Stimulated activated CD8-positive, alpha-beta memory T cell treated with anti-CD3 and anti-CD28 coated beads, Interleukin-4, amount 100 ng/mL, for 48 hours (primary cell): ENCODE measurements around the gene COQ3.

Experiments
- DNase-seq: peaks from one replicate; pipeline ENCODE4 v3.0.0-alpha.2; 2020

The COQ3 gene, protein sequence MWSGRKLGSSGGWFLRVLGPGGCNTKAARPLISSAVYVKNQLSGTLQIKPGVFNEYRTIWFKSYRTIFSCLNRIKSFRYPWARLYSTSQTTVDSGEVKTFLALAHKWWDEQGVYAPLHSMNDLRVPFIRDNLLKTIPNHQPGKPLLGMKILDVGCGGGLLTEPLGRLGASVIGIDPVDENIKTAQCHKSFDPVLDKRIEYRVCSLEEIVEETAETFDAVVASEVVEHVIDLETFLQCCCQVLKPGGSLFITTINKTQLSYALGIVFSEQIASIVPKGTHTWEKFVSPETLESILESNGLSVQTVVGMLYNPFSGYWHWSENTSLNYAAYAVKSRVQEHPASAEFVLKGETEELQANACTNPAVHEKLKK

DNA sequence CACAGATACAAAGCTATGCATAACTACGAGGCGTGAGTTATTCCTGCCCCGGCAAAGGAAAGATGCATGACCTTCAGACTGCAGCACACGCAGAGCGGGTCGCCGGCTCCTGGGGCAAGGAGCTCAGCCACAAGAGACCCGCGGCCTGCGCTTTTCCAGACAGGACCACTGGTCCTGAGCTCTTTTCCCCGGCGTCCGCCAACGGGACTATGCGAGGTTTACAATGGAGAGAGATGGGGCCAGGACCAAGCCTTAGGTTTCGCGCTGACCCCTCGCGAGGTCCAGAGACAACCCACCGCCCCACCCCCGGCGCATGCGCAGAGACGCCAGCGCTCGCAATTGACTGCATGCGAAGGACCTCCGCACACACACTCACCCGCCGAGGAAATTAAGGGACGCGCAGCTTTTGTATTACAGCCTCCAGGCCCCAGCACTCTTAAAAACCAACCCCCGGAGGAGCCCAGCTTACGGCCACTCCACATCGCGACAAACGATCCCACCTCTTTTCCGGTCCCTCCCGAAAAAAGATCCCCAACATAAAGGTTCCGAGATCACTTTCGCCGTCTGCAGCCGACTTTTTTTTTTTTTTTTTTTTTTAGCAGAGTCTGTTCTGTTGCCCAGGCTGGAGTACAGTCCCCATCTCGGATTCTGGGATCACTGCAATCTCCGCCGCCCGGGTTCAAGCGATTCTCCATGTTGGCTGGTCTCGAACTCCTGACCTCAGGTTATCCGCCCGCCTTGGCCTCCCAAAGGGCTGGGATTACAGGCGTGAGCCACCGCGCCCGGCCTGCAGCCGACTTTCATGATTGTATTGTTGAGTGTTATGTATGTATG, at the start of gene COQ3:
Gene COQ3, minus strand, starts transcription at position 498 of the 834 bp plus-strand sequence. Its CDS starts 16 bp downstream, at position 482.
- peak; percentile 81 for DNase-seq

DNA sequence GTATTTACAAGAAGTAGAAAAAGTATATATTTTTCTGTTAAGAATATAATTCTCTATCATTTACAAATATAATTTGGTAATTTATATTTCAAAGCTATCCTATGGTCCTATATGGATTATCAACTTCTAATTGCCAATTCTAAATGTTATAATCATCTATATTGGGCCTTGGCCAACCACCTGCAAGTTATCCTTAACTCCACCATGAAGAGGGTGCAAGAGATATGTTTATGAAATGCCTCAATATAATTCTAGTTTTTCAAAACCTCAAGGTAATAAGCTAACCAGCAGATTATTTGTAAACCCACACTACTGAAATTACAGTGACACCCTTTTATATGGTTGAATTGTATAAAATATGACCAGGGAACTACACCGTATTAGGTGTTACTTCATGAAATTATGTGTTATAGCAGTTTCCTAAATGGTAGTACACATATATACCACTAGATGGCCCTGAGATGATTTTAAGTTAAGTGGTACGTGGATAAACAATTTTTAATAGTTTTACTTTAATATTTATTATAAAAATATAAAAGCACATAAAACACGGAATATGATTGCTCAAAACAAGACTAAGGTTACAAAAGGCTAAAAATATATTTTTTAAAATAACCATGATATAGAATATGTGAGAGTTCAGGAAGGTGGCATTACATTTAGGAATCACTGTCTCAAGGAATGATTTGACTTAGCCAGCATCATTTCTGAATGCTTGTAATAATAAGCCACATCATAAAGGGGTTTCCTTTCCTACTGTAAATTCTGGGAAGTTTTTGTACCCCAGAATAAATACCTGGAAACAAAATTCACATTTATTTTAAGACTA, 40.9 kb upstream of the COQ3 start:
- DNase-seq, result no peak

DNA sequence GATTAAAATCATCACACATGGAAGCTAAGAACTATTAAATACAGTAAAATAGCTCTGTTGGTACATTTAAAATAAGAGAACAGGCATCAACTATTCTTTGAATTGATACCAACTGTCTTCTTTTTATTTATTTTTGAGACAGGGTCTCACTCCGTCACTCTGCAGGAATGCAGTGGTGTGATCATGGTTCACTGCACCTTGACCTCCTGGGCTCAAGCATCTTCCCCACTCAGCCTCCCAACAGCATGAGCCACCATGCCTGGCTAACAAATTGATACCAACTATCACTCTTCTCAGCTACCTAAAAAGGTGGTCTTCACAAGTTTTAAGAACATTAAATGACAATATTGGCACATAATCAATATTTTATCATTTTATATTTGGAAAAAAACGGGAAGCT, 38.9 kb upstream of the COQ3 start:
- no peak for DNase-seq

DNA sequence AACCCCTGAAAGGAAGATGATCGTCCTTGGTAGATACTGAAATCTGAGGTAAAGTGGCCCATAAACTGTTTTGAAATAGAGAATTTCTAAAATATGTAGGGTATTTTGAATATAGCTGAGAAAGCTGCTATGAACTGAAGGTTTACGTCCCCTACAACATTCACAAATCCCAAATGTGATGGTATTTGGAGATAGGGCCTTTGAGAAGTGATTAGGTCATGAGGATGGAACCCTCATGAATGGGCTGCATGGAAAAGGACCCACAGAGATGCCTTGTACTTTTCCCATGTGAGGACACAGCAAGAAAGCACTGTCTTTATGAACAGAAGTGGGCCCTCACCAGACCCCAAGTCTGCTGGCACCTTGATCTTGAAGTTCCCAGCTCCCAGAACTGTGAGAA, 37.9 kb upstream of the COQ3 start:
- no peak for DNase-seq

DNA sequence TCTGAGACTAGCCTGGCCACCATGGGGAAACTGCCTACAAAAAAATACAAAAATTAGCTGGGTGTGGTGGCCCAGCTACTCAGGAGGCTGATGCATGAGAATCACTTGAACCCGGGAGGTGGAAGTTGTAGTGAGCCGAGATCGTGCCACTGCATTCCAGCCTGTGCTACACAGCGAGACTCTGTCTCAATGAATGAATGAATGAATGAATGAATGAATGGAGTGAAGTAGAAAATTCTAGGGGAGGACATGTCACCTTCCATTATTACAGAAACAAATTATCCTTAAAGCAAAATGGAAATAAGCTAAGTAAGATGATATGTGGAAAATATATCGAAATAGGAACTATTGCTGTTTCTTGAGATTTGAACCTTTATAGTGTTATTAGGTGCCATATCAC, 34.0 kb upstream of the COQ3 start:
- no peak for DNase-seq

DNA sequence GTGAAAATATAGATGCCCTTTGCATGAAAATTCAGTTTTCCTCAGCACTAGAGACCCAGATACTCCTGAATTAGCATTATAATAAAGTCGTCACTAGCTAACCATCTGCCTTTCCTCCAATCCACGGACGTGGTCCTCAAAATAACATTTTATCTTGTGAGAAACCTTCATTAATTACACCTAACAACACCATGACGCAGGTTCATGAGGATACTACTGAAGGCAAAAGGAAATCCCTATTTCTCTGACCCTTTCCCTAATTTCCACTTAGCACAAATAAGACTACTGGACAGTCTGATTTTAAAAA, 32.4 kb upstream of the COQ3 start:
- DNase-seq, result no peak

DNA sequence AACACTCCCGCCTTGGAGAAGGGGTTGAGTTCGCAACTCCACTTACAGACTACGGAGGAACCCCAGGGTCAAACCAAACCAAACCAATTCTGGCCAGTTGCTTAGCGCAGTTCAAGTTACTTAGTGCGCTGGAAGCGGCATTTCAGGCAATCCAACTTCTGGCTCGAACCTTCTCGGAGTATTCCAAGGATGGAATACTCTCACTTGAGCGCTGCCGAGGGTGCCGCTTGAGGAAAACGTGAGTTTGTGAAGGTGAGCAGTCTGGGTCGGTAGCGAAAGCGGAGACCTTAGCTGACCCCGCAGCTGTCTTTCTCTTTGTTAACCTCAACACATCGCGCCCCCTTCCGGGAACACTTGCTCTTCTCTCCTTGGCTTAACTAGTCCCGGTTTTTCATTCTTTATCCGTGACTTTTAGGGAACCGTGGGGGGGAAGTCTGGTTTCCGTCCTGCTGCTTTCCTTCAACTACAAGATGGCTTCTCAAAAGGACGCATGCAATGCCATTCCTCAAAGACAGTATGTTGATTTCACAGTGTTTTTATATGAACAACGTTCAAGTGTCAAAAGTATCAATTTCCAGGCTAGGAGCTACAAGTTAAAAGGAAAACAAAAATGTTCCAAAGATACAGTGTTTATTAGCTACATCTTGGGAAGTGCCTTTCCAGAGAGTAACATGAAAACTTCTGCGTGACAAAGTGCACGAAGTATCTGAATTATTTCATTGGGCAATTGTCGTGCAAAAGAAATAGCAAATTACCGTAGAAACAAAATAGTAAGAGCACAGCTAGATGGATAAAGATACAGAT, 31.9 kb upstream of the COQ3 start:
- DNase-seq, result peak; percentile 78

DNA sequence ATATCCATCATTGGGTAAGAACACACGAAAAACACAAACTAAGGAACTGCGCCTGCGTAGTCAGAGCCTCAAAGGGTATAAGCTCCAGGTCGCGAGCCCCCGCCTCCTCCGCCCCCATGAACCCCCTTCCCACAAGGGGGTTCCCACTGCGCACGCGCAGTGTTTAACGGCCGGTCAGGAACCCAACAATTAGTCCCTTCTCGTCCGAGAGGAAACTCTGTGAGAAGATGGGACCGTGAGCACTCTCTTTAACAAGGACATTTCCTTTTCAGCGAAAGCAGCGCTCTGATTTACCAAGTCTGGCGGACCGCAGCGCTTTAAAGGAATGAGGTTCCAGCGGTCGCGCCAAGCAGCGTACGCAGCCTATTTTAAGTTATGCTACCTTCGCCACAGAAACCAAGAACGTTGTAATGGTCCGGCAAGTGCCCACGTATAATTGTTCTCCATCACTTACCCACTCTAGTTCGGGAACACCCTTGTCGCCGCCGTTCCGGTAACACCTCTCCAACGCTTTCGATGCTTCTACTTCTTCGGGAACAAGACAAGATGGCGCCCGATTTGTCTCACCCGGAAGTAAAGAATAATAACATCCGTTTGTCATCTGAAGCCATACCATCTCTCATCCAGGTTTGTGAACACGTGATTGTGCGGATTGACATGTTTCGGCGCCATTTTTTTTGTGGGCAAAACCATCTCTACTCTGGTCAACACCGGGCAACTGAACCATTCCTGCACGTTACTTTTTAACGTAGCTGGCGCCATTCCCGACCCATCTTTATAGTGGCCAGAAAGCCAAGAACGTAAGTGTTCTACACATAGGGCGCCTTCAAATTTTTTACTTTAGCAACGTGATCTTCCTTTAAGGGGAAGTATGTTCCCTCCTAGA, 31.0 kb upstream of the COQ3 start, which contains the start of gene PNISR:
Gene PNISR, minus strand, starts transcription at position 548 of the 886 bp plus-strand sequence. CDS start 10,649 bp downstream, outside the sequence.
- peak; percentile 87 for DNase-seq

DNA sequence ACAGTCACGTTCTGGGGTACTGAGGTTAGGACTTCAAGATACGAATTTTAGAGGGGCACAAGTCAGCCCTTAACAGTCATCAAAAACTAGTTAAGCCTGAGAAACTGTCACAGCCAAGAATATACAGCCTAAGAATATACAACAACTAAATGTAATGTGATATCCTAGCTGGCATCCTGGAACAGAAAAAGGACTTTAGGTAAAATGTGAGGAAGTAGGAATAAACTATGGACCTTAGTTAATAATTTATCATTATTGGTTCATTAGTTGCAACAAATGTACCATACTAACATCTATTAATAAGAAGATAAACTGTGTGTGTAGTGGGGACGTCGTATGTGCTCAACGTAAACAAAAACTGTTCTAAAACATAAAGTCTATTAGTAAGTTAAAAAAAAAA, 30.0 kb upstream of the COQ3 start:
- no peak for DNase-seq

DNA sequence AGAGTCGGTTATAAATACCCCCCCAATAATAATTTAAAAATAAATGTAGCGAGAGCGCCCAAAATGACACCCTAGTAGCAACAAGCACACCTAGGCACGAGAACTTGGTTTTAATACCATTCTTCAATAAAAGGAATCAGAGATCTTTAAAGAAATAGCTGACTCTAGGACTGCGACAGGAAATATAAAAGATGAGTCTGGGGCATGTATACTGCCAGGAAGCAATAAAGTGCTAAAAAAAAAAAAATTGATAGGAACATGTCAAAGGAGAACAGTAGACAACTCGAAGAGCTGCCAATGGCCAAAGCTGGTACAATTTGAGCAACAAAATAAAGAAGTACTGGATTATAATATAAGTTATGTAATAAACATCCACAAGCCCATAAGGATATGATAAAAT, 28.9 kb upstream of the COQ3 start:
- DNase-seq, result no peak

DNA sequence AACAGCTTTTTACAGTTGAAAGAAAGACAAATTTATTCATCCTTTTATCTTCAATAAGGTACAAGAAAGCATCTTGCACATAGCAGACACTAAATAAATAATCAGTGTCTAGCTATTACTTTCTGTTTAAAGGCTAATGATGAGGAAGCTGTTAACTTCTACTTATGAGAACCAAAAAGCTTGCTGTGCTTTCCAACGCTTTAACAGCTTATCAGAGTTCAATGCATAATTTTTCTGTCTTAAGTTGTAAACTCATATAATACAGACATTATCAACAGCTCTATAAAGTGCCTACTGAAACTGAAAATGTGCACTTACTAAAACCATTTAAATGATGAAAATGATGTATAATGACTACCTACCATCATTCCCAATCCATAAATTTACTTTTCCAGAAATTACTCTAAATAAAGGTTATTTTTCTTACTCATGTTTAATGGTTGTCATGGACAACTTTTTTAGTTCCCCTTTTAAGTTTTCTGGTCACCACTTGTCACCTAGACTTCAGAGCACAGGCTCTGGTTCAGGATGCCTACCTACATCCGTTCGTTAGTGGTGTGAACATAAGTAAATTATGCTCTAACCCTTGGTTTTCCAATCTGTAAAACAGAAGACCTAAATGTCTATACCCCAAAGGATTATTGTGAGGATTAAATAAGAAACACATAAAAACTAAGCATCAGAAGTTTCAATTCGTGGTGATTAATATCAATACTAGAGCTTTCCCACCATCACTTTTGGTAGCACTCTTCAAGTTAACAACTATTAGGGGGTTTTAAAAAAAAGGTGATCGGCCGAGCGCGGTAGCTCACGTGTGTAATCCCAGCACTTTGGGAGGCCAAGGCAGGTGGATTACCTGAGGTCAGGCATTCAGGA, 23.1 kb upstream of the COQ3 start:
- no peak for DNase-seq

DNA sequence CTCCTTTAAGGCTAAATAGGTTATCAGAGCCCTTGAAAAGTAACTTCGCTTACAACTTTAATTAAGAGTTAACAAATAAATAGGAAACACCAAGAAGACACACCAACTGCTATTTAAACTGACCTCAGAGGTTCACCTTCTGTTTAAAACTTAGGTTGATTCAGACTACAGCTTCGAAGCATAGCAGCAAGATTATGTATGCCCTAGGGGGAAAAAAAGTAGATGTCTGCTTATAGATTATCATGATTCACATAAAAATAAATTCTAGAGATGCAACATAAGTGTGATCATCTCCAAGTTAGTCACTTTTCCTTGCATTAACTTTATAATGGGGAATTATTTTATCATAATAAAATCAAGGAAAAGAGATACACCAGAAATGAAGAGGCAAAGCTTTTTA, 22.2 kb upstream of the COQ3 start:
- DNase-seq, result no peak

DNA sequence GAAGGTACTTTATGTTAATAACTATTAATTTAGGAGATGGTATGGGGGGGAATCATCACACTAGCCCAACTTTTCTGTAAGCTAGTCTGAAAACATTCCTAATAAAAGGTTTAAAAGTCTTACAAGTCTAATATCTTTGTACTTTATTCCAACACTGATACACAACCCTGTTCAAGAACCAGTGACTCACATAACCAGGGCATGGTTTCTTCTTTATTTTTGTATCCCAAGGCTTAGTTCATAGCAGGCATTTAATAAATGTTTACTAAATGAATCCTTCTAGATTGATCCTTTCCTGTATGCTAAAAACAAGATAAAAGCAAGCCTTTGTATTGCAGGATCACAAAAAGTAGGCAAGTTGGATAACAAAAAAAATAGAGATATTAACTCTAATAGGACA, 21.5 kb upstream of the COQ3 start:
- DNase-seq, result no peak

DNA sequence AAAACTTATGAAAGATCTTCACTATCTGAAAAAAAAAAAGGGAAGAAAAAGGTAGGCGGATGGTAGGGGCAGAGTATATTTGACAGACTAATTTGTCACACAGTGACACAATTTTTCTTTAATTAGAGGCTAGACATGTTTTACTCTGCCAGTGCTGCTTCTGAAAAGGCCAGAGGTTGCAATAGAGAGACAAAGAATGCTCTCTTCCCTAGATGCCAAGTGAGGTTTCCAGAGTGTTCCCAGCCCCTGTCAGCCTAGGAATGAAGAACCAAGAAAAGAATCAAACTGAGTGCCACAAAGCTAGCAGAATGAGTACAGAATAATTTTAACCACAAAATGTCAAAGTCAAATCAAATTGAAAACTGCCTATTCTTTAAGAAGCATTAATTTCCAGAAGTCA, 18.1 kb upstream of the COQ3 start:
- DNase-seq, result no peak

DNA sequence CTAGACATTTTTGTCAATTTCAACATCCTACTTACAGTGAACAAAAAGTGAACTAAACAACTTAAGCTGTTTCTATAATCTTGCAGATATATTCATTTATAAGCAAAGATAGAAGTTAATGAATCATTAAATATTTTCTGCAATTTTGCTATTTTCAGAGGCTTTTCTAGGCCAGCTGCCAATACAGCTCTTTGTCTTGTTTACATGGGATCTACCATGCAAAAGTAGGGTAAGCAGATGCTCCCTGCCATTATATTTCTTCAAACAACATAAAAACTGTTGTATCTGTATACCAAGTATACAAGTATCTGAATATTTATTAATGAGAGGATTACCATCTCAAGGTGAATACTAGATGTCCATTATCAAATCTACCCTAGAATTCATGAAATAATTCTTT, 15.7 kb upstream of the COQ3 start:
- DNase-seq, result no peak

DNA sequence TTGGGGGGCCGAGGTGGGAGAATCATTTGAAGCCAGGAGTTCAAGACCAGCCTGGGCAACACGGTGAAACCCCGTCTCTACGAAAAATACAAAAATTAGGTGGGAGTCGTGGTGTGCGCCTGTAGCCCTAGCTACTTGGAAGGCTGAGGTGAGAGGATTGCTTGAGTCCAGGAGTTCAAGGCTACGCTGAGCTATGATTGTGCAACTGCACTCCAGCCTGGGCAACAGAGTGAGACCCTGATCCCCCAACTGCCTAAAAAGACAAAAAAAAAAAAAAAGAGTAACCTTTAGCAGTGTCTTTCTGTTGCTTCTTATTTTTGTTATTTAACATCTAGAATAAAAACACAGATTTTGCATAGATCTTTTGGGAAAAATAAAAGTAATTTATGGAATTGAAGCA, 13.1 kb upstream of the COQ3 start:
- DNase-seq, result no peak

DNA sequence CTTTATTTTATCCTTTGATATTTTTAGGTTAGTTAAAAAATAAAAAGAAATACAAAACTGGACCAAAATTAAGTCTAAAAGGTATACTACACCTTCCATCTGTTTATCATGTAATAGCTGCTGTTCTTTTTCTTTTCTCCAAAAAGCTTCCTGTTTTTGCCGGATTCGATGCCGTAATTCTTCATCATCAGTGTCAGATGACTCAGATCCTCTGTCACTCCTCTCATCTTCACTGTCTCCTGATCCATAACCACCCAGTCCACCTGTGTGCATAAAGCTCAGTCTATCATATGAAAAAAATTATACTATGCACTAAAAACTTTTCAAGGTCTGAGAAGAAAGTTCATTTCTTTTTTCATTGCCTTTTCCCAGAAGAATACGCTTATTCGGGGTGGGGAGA, 8.5 kb upstream of the COQ3 start:
- DNase-seq, result no peak

DNA sequence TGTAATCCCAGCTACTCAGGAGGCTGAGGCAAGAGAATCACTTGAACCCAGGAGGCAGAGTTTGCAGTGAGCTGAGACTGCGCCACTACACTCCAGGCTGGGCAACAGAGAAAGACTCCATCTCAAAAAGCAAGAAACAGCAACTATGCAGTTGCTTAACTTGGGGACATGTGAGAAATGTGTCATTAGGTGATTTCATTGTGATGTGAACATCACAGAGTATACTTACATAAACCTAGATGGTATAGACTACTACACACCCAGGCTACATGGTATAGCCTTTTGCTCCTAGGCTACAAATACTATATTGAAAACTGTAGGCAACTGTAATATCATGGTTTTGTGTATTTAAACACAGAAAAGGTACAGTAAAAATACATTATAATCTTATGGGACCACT, 3.3 kb upstream of the COQ3 start:
- DNase-seq, result no peak

DNA sequence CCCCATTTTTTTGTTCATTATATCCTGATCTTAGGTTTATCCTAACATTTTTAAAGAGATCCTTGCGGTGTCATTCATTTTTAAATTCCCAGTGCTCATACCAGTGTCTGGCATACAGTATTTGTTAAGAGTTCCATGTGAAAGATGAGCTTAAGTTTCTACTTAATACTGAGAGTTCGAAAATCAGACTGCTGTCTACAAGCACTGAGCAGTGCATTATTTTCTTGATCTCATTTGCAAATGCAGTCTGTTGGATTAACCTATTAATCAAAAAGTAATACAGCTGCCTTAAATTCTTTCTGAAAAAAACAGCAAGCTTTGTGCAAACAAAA, 663 bp downstream of the COQ3 start:
- no peak for DNase-seq

DNA sequence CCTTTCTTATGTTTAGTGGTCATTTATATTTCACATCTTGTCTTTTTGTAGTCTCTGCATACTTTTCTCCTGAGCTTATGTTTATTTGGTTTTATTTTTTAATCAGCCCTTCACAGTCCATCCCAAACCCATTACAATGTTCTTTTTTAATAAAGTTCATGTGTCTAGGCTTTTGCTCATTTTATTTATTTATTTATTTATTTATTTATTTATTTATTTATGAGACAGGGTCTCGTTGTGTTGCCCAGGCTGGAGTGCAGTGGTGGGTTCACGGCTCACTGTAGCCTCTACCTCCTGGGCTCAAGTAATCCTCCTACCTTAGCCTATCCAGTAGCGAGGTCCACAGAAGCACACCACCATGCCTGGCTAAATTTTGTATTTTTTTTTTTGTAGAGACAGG, 3.1 kb downstream of the COQ3 start:
- no peak for DNase-seq

DNA sequence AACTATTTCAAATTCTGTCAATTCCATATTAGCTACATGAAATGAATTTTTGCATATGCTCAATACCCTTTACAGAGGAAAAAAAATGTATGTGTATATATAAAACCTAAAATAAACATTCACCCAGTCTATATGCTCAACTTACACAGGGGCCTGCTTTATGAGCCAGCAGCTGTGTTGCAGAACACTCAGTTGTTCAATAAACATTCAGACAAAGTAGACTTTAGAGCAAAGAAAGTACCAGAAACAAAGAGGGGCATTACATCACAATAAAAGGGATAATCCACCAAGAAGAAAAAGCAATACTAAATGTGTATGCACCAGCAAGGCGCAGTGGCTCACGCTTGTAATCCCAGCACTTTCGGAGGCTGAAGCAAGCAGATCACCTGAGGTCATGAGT, 9.5 kb downstream of the COQ3 start:
- DNase-seq, result no peak
